HG02763 (cell line): ENCODE data around the gene FANCC.

Experiments
- ATAC-seq: cut with Tn5 transposase; IDR thresholded peaks from one replicate; pipeline ENCODE4 v1.9.1; 2021; ENCODE audit warnings: mild to moderate bottlenecking, moderate library complexity; ENCODE audit not compliant: unreplicated experiment

The FANCC gene

DNA sequence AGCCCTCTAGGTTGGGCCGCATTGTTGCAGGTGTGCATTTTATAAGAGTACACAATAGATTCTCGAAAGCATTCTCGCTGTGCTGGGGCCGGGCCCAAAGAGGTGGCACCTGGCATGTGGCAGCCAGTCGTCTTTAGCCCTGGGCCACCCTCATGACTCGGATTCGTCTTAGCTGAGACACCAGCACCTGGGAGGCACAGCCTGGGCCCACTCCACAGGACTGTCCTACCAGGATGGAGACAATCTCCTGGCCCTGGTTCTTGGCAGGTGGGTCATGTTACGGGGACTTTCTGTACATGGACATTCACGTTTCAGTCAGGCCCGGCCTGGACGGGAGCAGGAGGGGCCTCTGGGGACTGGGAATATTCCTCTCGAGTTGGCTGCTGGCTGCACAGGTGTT lies 212.5 kb downstream of the FANCC start:
- ATAC-seq, result no peak

GRCh38 chr9:95104581-95104960 lies 212.9 kb downstream of the FANCC start:
- ATAC-seq, result no peak

GRCh38 chr9:95103871-95104580 lies 213.5 kb downstream of the FANCC start:
- ATAC-seq, result no peak

DNA sequence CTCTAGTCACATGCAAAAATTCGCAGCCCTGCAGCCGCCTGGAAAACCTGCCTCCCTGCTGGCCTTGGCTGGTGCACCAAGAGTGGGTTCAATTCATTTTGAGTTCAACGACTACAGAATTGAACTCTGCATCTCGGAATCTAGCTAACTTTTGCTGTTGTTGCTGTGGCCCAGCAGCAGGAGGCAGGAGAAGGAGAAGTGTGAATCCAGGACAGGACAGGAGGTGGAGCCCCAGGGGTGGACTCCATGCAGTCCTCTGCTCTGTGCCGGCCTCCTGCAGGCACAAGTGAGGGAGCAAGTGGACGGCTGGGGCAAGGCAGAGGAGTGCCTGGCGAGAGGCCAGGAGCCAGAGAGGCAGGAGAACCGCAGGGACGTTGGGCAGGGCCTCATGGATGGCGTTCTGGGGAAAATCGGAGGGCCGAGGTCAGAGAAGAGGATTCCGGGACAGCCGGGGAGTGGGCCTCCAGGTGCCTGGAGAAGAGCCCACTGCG lies 214.2 kb downstream of the FANCC start:
- ATAC-seq, result no peak

DNA sequence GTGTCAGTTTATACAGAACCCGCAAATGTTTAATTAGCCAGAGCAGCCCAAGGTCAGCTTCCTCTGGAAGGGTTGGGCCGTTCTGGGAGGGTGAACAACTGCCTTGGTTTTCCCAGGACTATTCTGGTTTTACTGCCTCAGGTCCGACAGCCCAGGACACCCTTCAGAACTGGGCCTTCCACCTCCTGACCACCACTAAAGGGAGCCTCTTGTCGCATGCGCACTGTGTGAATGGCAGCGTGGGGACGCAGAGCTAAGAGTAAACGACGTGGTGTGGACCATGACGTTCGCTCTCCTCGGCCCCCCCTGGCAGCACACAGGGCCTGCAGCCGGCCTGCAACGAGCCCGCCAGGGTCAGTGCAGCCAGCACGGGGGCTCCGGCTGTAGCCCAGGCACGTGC lies 214.9 kb downstream of the FANCC start:
- no peak for ATAC-seq

DNA sequence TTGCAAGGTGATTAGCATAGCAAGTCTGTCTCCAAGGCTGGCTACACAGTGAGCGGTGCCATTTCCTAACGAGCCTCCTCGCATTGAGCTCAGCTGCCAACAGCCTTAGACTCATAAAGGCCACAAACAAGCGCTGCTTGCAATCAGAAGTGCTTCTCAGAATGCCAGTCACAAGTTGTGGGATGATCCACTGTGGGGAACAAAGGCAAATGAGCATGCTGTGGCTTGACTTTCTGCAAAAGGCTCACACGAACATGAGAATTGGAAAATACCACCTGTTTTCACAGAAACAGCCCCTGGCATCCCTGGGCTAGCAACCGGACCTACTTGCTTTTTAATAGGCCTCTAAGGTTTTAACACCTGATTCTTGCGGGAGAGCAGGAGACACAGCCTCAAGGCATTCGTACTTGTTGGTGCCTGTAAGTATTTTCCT lies 215.5 kb downstream of the FANCC start:
- ATAC-seq, result no peak

DNA sequence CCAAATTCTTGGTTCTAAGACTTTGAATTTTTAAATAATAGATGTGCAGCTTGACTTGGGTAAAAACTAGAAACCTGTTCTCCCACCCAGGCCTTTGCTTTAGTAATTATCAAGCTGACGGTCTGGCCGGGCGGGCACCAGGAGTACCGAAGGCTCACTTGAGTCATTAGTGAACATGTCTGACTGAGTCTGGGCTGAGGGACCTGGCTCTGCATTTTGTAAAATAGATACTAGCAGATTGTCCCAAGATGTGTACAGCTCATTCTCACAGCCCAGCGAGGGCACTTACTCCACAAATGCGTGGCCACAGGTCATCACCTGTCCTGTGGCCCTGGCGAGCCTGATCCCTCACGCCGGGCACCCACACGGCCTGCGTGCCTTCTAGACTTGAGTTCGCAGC lies 216.2 kb downstream of the FANCC start:
- no peak for ATAC-seq

DNA sequence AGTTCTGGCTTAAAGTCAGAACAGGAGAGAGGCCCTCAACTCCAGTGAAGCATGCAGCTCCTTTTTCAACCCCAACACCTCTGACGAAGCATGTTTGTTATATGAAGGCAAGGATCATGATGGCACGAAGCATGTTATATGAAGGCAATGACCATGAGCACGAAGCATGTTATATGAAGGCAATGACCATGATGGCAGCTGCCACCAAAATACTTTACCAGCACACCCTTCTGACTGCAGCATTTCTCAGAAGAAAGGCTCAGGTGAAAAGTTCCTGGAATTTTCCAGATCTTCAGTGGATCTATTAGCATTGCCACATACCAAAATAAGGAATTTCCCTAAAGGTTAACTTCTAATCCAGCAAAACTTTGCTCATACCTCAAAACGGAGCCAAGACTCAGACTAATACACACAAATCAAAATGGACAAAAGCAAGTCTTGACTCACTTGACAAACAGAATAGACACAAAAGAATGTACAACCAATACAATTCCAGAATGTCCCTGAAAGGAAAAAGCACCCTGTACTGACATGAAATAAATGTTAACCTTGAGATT lies 217.4 kb downstream of the FANCC start:
- ATAC-seq, result no peak

GRCh38 chr9:95099321-95100070 lies 218.0 kb downstream of the FANCC start:
- ATAC-seq, result no peak

- no peak for ATAC-seq
Measured at GRCh38 chr9:95098391-95098921, 219.1 kb downstream of the FANCC start.

DNA sequence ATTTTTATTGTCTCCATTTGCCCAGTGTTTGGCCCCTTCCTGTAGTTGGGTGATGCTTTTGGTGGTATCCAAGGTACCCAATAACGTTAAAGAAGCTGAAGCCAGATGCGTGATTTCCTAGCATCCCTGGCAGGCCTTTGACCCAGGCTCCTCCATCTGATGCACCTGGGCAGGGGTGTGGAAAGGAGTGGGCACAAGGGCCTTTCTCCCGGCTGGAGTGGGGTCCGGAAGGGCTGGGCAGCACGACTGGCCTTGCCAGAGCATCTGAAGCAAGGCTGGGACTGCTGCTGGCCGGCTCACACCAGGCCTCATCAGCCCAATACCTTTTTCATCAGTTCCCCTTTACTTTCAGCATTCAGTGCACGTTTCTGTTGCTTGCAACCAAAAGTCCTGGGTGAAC lies 220.2 kb downstream of the FANCC start:
- ATAC-seq, result no peak

DNA sequence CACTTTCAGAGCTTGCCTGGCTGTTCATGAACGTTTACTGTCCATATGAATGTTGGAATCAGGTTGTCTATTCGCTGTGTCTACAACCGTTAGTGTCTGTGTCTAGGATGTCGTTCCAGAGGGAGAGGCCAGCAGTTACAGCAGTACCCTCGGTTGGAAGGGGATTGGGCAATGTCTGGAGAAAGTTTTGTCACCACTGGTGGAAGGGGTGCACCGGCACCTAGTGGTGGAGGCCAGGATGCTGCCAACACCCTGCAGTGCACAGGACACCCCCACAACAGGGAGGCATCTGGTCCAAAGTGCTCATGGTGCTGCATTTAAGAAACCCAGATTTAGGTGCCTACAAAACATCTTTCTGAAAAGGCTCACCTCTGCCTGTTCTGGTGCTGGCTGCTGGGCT lies 220.7 kb downstream of the FANCC start:
- ATAC-seq, result no peak

DNA sequence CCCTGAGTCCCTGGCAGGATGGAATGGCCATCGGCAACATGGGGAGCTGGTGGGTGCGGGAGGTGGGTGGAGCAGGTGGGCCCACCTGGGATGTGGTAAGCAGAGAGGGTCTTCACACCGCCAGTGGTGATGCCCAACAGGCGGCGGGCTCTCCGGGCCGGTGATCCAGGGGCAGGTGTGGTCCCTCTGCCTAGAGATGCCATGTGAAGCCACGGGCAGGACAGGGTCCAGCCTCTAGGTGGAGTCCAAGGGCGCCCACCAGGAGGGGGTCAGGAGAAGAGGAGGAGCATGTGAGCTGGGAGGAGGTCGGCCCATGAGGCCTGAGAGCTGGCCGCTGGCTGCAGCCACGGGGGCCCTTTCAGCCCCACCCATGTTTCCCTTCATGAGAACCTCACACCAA lies 221.1 kb downstream of the FANCC start:
- ATAC-seq, result no peak

GRCh38 chr9:95095641-95096355 lies 221.7 kb downstream of the FANCC start:
- ATAC-seq, result no peak

DNA sequence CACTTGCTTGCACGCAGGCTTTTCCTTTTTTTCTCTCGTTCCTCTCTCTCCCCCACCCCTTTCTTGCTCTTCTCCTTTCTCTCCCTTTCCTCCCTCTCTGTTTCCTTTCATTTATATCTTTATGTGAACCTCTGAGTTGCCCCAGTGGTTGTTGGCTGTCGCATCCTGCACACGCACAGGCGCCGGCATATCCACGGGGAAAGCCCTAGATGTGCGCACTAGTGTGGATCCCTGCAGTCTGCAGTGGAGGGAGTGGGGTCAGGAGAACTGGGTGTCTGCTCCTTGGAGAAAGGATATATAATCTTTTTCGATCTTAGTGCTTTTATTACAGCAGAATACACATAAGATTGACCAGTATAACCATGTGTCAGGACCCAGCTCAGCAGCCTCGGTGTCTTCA lies 223.5 kb downstream of the FANCC start:
- ATAC-seq, result no peak

GRCh38 chr9:95093586-95093985 lies 223.9 kb downstream of the FANCC start:
- ATAC-seq, result no peak

DNA sequence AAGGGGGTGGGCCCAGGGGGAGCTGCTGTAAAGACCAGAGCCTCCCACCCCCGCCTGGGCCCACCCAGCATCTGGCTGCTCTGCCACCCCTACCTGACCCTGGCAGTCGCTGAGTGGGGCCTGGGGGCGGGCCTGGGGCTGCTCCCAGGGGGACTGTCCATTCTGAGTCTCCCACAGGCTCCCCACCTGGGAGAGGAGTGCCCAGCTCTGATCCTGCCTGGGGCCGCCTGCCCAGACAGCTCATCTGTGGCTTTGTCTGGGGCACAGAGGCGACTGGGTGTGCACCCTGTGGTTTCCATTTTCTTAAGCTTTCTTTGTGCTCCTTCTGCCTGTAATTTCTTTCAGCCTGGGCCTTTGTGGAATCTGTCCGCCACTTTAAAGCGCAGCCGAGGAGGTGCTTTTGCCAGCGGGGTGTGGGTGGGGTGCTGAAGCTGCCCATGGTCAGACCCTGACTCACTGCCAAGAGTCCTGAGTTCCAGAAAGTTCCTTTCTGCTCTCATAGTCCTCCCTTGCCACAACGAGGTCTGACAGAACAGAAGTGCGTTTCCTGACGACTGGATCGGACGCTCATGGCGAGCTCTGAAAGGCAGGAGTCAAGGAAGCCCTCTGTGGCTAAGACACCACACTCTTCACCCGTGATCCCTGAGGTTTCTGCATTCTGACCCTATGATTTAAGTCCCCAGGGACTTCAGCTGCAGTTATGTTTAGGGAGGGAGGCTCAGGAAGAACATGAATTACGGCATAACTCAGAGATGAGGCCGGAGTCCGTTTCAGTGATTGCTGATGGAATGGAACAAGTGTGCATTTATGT lies 225.0 kb downstream of the FANCC start:
- no peak for ATAC-seq

DNA sequence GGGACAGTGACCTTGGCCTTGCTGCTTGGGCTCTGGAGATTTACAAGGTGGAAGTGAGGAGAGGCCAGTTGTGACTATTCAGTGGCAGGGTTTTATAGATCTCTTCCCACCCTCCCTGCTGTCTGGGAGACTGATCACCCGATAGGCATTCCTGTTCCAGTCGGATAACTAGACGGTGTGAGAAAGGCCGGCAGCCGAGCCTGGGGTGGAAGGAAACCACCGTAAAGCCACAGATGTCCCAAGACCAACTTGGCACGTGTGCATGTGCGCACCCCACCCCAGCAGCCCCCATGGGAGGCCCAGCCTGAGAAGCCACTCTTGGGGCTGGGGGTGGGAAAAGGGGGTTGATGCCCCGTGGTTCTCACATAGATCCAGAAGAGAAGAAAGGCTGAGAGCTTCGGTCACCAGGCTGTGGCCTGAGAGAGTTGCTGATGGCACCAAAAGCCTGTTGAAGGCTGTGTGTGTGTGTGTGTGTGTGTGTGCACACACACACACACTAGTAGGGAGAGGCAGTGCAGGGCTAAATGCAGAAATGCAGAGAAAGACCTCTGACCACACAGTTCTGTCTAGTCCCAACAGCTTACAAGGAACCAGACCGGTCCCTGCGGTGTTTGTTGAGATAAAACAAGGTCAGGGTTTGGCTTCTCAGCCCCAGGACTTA lies 225.8 kb downstream of the FANCC start:
- ATAC-seq, result no peak

DNA sequence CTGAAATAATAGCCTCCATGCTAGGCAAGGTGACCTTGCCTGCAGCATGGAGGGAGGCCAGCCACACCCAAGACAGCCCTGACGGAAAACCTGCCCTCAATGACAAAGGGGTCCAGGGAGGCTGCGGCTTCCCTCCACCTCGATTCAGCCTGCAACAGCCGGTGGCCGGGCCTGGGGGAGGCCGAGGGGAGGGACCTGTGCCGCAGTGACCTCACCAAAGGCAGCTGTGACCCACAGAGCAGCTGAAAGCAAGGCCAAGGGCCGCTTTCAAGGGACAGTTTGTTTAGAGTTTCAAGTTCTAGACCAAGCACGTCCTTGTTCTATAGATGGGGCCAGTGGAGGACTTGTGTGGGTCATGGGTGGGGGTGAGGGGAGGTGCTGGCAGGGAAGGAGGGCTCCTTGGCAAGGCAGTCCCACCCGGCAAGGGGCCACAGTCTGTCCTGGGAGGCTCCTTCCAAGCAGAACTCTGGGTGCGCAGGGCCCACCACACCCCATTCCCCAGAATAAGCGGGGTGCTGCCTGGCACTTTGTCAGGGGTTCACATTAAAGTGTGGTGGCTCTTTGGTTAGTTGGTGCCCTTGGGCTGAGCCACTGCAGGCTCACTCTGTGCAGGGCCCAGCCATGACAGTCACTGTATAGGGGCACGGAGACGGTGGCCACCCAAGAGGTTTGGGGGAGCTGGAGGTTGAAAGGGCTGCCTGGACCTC lies 226.5 kb downstream of the FANCC start:
- no peak for ATAC-seq
